ENCODE measurements around the gene DHRSX. TPM values are rescaled to one million over a fixed set of nuclear protein-coding genes. Genes with fewer than 3 reads are reported as not detected.

The DHRSX gene
- total and polyA plus RNA-seq, 10 of the 15 experiments (the other 5 are each of a cell fraction or from before 2014, with no cell fraction given): 1.7 to 39.5 (median 16.5) TPM

DNA sequence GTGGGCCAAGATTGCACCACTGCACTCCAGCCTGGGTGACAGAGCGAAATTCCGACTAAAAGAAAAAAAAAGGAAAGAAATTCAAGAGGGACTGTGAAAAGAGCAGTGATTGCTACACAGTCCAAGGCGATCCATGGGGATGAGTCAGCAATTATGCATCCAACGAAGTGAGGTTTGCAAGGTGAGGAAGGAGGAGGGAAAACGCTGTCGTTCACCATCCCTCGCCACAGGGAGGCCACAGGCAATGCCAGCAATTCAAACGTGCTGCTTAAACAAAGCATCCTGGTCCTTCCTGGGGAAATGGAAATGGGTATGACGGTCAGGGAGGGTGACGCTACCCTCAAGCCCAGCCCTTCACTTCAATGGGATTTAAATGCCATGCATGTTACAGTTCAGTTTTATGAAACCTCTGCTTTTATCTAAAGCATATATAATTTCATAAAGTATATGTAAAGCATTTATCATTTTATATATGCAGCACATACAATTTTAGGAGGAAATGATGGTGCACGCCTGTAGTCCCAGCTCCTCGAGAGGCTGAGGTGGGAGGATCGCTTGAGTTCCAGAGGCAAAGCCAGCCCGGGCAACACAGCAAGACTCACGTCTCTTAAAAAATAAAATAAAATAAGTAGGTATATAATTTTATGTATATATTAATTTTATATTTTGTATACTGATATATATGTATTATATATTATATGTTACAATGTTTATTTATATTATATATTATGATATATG, 108.7 kb downstream of the DHRSX start:
- H2AFZ ChIP-seq (ENCODE audit: control insufficient read depth, low read depth, low read length): no peak overlapping the region
- no peaks in the 10 kb centered on the region for H4K20me1 ChIP-seq (ENCODE audit: control insufficient read depth, insufficient read depth)
- no peak overlapping the region for H3K9ac ChIP-seq (ENCODE audit: control insufficient read depth, insufficient read depth, low read length)
- intact Hi-C loops (cut with micrococcal nuclease; ENCODE audit: unreplicated experiment) (no loop called here), in situ Hi-C loops (cut with MboI) (no loop called here)
- H3K27ac ChIP-seq (ENCODE audit: control insufficient read depth, insufficient read depth): no peak overlapping the region
- H3K9me3 ChIP-seq (replicated peaks; ENCODE audit: control insufficient read depth, insufficient read depth, low read length): peaks cover 8% of the 10 kb centered on the region
- no peak for FAIRE-seq
- ChIA-PET SMC1A (ENCODE audit: uncharacterized antibody, unreplicated experiment) (no interaction called here), CTCF (no interaction called here), POLR2A (no interaction called here), RAD21 (ENCODE audit: unreplicated experiment) (no interaction called here)
- ATAC-seq: no peak
- WGBS (ENCODE audit: insufficient coverage, insufficient replicate concordance, low lambda C conversion rate, missing lambda C conversion rate): 91% methylated on average over 15 of the region's 15 CpGs
- peaks cover 0 to 6% of the 10 kb centered on the region in 2 experiments; a peak in 2 of 4 replicates for H3K36me3 ChIP-seq (ENCODE audit: control insufficient read depth in 2 of 2, insufficient read depth in 2 of 2, low read length in 1 of 2)
- no peaks in the 10 kb centered on the region for H3K27me3 ChIP-seq (replicated peaks in 1 of 2; ENCODE audit: control insufficient read depth in 2 of 2, insufficient read depth in 2 of 2, low read length in 1 of 2)
- no peak overlapping the region for H3K4me3 ChIP-seq
- H3K4me2 ChIP-seq (ENCODE audit: control insufficient read depth, insufficient read depth): no peak overlapping the region
- no peaks in the 10 kb centered on the region for H3K79me2 ChIP-seq (ENCODE audit: control insufficient read depth, insufficient read depth, low read length)
- BruUV-seq (replicated peaks): no TSS peak
- DNase-seq (ENCODE audit: low read depth, low spot score): no peak
- no peaks in the 10 kb centered on the region for H3K4me1 ChIP-seq (ENCODE audit: control insufficient read depth, insufficient read depth, low read length)
- no peak for TF ChIP-seq EGR1 (IDR thresholded peaks at IDR 0.05; ENCODE audit: borderline replicate concordance in 1 of 2, low read depth in 2 of 2, low read length in 2 of 2)
- TF ChIP-seq CREB1 (IDR thresholded peaks at IDR 0.05; ENCODE audit: low read depth): no peak
- TF ChIP-seq, protein P1, sequence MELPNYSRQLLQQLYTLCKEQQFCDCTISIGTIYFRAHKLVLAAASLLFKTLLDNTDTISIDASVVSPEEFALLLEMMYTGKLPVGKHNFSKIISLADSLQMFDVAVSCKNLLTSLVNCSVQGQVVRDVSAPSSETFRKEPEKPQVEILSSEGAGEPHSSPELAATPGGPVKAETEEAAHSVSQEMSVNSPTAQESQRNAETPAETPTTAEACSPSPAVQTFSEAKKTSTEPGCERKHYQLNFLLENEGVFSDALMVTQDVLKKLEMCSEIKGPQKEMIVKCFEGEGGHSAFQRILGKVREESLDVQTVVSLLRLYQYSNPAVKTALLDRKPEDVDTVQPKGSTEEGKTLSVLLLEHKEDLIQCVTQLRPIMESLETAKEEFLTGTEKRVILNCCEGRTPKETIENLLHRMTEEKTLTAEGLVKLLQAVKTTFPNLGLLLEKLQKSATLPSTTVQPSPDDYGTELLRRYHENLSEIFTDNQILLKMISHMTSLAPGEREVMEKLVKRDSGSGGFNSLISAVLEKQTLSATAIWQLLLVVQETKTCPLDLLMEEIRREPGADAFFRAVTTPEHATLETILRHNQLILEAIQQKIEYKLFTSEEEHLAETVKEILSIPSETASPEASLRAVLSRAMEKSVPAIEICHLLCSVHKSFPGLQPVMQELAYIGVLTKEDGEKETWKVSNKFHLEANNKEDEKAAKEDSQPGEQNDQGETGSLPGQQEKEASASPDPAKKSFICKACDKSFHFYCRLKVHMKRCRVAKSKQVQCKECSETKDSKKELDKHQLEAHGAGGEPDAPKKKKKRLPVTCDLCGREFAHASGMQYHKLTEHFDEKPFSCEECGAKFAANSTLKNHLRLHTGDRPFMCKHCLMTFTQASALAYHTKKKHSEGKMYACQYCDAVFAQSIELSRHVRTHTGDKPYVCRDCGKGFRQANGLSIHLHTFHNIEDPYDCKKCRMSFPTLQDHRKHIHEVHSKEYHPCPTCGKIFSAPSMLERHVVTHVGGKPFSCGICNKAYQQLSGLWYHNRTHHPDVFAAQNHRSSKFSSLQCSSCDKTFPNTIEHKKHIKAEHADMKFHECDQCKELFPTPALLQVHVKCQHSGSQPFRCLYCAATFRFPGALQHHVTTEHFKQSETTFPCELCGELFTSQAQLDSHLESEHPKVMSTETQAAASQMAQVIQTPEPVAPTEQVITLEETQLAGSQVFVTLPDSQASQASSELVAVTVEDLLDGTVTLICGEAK (IDR thresholded peaks at IDR 0.05; ENCODE audit: borderline replicate concordance): no peak
- TF ChIP-seq, protein P2, sequence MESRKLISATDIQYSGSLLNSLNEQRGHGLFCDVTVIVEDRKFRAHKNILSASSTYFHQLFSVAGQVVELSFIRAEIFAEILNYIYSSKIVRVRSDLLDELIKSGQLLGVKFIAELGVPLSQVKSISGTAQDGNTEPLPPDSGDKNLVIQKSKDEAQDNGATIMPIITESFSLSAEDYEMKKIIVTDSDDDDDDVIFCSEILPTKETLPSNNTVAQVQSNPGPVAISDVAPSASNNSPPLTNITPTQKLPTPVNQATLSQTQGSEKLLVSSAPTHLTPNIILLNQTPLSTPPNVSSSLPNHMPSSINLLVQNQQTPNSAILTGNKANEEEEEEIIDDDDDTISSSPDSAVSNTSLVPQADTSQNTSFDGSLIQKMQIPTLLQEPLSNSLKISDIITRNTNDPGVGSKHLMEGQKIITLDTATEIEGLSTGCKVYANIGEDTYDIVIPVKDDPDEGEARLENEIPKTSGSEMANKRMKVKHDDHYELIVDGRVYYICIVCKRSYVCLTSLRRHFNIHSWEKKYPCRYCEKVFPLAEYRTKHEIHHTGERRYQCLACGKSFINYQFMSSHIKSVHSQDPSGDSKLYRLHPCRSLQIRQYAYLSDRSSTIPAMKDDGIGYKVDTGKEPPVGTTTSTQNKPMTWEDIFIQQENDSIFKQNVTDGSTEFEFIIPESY (IDR thresholded peaks at IDR 0.05): no peak
- no peak for TF ChIP-seq ZNF384 (IDR thresholded peaks at IDR 0.05; ENCODE audit: borderline replicate concordance, low read depth, low read length)
- TF ChIP-seq, protein P3, sequence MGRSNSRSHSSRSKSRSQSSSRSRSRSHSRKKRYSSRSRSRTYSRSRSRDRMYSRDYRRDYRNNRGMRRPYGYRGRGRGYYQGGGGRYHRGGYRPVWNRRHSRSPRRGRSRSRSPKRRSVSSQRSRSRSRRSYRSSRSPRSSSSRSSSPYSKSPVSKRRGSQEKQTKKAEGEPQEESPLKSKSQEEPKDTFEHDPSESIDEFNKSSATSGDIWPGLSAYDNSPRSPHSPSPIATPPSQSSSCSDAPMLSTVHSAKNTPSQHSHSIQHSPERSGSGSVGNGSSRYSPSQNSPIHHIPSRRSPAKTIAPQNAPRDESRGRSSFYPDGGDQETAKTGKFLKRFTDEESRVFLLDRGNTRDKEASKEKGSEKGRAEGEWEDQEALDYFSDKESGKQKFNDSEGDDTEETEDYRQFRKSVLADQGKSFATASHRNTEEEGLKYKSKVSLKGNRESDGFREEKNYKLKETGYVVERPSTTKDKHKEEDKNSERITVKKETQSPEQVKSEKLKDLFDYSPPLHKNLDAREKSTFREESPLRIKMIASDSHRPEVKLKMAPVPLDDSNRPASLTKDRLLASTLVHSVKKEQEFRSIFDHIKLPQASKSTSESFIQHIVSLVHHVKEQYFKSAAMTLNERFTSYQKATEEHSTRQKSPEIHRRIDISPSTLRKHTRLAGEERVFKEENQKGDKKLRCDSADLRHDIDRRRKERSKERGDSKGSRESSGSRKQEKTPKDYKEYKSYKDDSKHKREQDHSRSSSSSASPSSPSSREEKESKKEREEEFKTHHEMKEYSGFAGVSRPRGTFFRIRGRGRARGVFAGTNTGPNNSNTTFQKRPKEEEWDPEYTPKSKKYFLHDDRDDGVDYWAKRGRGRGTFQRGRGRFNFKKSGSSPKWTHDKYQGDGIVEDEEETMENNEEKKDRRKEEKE (IDR thresholded peaks at IDR 0.05): no peak
- TF ChIP-seq YBX1 (IDR thresholded peaks at IDR 0.05): no peak
- no peak for TF ChIP-seq TBL1XR1 (IDR thresholded peaks at IDR 0.05; ENCODE audit: low read depth, low read length)
- TF ChIP-seq RBBP5 (conservative IDR thresholded peaks at IDR 0.05): no peak
- TF ChIP-seq NR2C1 (IDR thresholded peaks at IDR 0.05): no peak
- no peak for TF ChIP-seq ZSCAN29 (IDR thresholded peaks at IDR 0.05)
